ENCODE results near the gene HTR3A. TPM values are rescaled to one million over a fixed set of nuclear protein-coding genes. Genes with fewer than 3 reads are reported as not detected.
A peak's percentile ranks its signal among the peaks of the same experiment; 100 is the strongest.

Gene HTR3A
- total and polyA plus RNA-seq, 8 donors: 0.11 to 0.79 (median 0.29) TPM; not detected in 4

GRCh38 chr11:113949891-113950290, 25.0 kb upstream of the HTR3A start:
- no peak for DNase-seq
- H3K9me3 ChIP-seq: no peaks in the 10 kb centered on the region
- intact Hi-C loops (cut with DNase I): no loop called here

GRCh38 chr11:113951537-113951936, 23.4 kb upstream of the HTR3A start:
- intact Hi-C loops (cut with DNase I): no loop called here
- Histone ChIP-seq H3K36me3 (no peaks in the 10 kb centered on the region), H3K27ac (no peak overlapping the region), H3K4me1 (peaks cover 0 to 17% of the 10 kb centered on the region in 2 donors), H3K4me3 (no peak overlapping the region), H3K9me3 (no peaks in the 10 kb centered on the region), H3K27me3 (peaks cover 0 to 20% of the 10 kb centered on the region in 2 donors)
- ATAC-seq (no peak), DNase-seq (no peak)
- no peak for TF ChIP-seq CTCF (IDR thresholded peaks at IDR 0.05)

More at GRCh38 chr11:113949891-113950290, 25.0 kb upstream of the HTR3A start:
- no peak for ATAC-seq
- no peak overlapping the region for H3K4me3 ChIP-seq
- H3K27ac ChIP-seq: no peak overlapping the region
- TF ChIP-seq CTCF (IDR thresholded peaks at IDR 0.05): no peak
- peaks cover 0 to 14% of the 10 kb centered on the region in 2 donors for H3K27me3 ChIP-seq
- no peaks in the 10 kb centered on the region for H3K36me3 ChIP-seq
- peaks cover 0 to 17% of the 10 kb centered on the region in 2 donors for H3K4me1 ChIP-seq

- Histone ChIP-seq H3K4me3 (no peak overlapping the region), H3K9me3 (no peaks in the 10 kb centered on the region), H3K27ac (no peak overlapping the region), H3K36me3 (no peaks in the 10 kb centered on the region), H3K27me3 (peaks cover 0 to 20% of the 10 kb centered on the region in 2 donors), H3K4me1 (peaks cover 0 to 17% of the 10 kb centered on the region in 2 donors)
- intact Hi-C loops (cut with DNase I): no loop called here
- ATAC-seq (no peak), DNase-seq (no peak)
- no peak for TF ChIP-seq CTCF (IDR thresholded peaks at IDR 0.05)
Measured at GRCh38 chr11:113952070-113952469, 22.8 kb upstream of the HTR3A start.

- DNase-seq: peak in 1 of 4 donors; percentile 46
- intact Hi-C loops (cut with DNase I): no loop called here
- Histone ChIP-seq H3K4me1 (peaks cover 0 to 15% of the 10 kb centered on the region in 2 donors), H3K9me3 (no peaks in the 10 kb centered on the region), H3K36me3 (no peaks in the 10 kb centered on the region), H3K27me3 (peaks cover 0 to 20% of the 10 kb centered on the region in 2 donors), H3K4me3 (no peak overlapping the region), H3K27ac (no peak overlapping the region)
- ATAC-seq: peak; percentile 22
- no peak for TF ChIP-seq CTCF (IDR thresholded peaks at IDR 0.05)
Measured at GRCh38 chr11:113952588-113952987, 22.3 kb upstream of the HTR3A start.

- H3K4me1 ChIP-seq: peaks cover 0 to 9% of the 10 kb centered on the region in 2 donors
- no peak overlapping the region for H3K27ac ChIP-seq
- no peak for DNase-seq
- no peaks in the 10 kb centered on the region for H3K9me3 ChIP-seq
- TF ChIP-seq CTCF (IDR thresholded peaks at IDR 0.05): no peak
- no peak for ATAC-seq
- no peak overlapping the region for H3K4me3 ChIP-seq
- H3K27me3 ChIP-seq: peaks cover 0 to 20% of the 10 kb centered on the region in 2 donors
- intact Hi-C loops (cut with DNase I): no loop called here
- H3K36me3 ChIP-seq: no peaks in the 10 kb centered on the region
Measured at GRCh38 chr11:113954235-113954634, 20.7 kb upstream of the HTR3A start.
